ENCODE measurements around the gene L3MBTL2.
A peak's percentile ranks its signal among the peaks of the same experiment; 100 is the strongest.

DNA sequence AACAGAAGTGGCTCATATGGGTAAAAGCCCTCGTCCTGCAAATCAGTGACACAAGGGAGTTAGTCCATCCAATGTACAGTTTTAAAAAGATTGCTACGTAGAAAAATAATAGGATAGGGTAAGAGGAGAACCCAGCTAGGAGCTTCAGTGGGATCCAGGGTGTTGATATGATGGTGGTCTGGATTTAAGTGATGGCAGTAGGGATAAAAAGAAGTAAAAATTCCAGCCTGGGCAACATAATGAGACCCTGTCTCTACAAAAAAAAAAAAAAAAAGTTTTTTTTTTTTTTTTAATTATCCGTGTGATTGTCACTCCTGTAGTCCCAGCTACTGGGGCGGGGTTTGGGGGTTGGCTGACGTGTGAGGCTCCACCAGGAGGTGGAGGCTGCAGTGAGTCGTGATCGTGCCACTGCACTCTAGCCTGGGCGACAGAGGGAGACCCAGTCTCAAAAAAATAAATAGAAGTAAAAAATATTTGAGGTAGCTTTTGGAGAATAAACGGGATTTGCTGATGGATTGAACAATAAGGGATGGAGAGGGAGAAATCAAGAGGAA, 7.0 kb upstream of the L3MBTL2 start:
- TF ChIP-seq, protein P1, sequence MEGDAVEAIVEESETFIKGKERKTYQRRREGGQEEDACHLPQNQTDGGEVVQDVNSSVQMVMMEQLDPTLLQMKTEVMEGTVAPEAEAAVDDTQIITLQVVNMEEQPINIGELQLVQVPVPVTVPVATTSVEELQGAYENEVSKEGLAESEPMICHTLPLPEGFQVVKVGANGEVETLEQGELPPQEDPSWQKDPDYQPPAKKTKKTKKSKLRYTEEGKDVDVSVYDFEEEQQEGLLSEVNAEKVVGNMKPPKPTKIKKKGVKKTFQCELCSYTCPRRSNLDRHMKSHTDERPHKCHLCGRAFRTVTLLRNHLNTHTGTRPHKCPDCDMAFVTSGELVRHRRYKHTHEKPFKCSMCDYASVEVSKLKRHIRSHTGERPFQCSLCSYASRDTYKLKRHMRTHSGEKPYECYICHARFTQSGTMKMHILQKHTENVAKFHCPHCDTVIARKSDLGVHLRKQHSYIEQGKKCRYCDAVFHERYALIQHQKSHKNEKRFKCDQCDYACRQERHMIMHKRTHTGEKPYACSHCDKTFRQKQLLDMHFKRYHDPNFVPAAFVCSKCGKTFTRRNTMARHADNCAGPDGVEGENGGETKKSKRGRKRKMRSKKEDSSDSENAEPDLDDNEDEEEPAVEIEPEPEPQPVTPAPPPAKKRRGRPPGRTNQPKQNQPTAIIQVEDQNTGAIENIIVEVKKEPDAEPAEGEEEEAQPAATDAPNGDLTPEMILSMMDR (IDR thresholded peaks at IDR 0.05), result peak in 1 of 4 experiments; percentile 15
- no peak for TF ChIP-seq POLR2AphosphoS5 (IDR thresholded peaks at IDR 0.05)
- TF ChIP-seq POLR2A (IDR thresholded peaks at IDR 0.05), result no peak
